Uterus (tissue), 2 donors: ENCODE results near the gene CERS4.

Experiments
- POLR2A ChIP-seq, 2 donors: fragments of 450-650 bp; IDR thresholded peaks; one replicate each; pipeline ENCODE4 v1.6.1; 2016; ENCODE audit warnings: antibody characterized with exemption in 2 of 2, mild to moderate bottlenecking in 1 of 2, moderate library complexity in 1 of 2
- TF ChIP-seq, protein P1 (sequence below), 4 experiments: fragments of 200-600 bp in 2 of 4; fragments of 450-650 bp in 2 of 4; sonication (generic) in 2 of 4; IDR thresholded peaks; one replicate each; pipeline ENCODE4 v1.5.1; 2016 to 2019; ENCODE audit warnings: antibody characterized with exemption in 4 of 4, mild to moderate bottlenecking in 2 of 4, moderate library complexity in 1 of 4

GRCh38 chr19:8250596-8250995 lies 41.4 kb downstream of the CERS4 start:
- TF ChIP-seq, protein P1, sequence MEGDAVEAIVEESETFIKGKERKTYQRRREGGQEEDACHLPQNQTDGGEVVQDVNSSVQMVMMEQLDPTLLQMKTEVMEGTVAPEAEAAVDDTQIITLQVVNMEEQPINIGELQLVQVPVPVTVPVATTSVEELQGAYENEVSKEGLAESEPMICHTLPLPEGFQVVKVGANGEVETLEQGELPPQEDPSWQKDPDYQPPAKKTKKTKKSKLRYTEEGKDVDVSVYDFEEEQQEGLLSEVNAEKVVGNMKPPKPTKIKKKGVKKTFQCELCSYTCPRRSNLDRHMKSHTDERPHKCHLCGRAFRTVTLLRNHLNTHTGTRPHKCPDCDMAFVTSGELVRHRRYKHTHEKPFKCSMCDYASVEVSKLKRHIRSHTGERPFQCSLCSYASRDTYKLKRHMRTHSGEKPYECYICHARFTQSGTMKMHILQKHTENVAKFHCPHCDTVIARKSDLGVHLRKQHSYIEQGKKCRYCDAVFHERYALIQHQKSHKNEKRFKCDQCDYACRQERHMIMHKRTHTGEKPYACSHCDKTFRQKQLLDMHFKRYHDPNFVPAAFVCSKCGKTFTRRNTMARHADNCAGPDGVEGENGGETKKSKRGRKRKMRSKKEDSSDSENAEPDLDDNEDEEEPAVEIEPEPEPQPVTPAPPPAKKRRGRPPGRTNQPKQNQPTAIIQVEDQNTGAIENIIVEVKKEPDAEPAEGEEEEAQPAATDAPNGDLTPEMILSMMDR (IDR thresholded peaks at IDR 0.05) = no peak
- TF ChIP-seq POLR2A (IDR thresholded peaks at IDR 0.05) = no peak
